CD4-positive, alpha-beta T cell (primary cell): Measurements from ENCODE around the gene SLC22A5. TPM values are rescaled to one million over a fixed set of nuclear protein-coding genes. Genes with fewer than 3 reads are reported as not detected.

Experiments
- ATAC-seq: fragments of 200-7000 bp; cut with Tn5 transposase; one replicate; pipeline ENCODE4 v1.10.0; 2022; ENCODE audit warnings: mild to moderate bottlenecking; ENCODE audit not compliant: poor library complexity
- CTCF ChIA-PET: fragments of 350-600 bp; sonication (Branson Sonifier 250); formaldehyde crosslinking; loops from one replicate; lab custom pipeline; 2021; ENCODE audit warnings: antibody characterized with exemption, inconsistent platforms; lab: Charles Lee
- POLR2A ChIA-PET: fragments of 350-600 bp; sonication (Branson Sonifier 250); formaldehyde crosslinking; loops from one replicate; lab custom pipeline; 2021; ENCODE audit warnings: antibody characterized with exemption, inconsistent platforms; lab: Charles Lee
- DNase-seq, 14 experiments: peaks; one replicate each; pipeline ENCODE4 v3.0.0-alpha.2; 2013 to 2020; ENCODE audit warnings: mixed read lengths in 2 of 14
- H3K27ac ChIP-seq, 2 donors: one replicate each; pipeline versions ENCODE4 v1.5.1 to v1.7.0; 2013; ENCODE audit warnings: low read length in 2 of 2, low read depth in 1 of 2, mild to moderate bottlenecking in 1 of 2
- H3K27me3 ChIP-seq, 2 experiments: 1 replicate in 1 of 2; 2 replicates in 1 of 2; pipeline versions ENCODE4 v1.6.1 to v1.7.0; 2013; ENCODE audit warnings: low read length in 2 of 2, control low read depth in 1 of 2, mild to moderate bottlenecking in 1 of 2, moderate library complexity in 1 of 2; ENCODE audit not compliant: insufficient read depth in 2 of 2, control insufficient read depth in 1 of 2
- H3K36me3 ChIP-seq: one replicate; pipeline ENCODE4 v1.6.1; 2013; ENCODE audit warnings: low read length, control low read depth; ENCODE audit not compliant: insufficient read depth
- H3K4me1 ChIP-seq: one replicate; pipeline ENCODE4 v1.6.1; 2013; ENCODE audit warnings: low read length, control low read depth; ENCODE audit not compliant: insufficient read depth
- H3K4me3 ChIP-seq: one replicate; pipeline ENCODE4 v1.5.1; 2013; ENCODE audit warnings: mild to moderate bottlenecking, low read length, moderate library complexity
- H3K9me3 ChIP-seq, 2 experiments: 1 replicate in 1 of 2; 2 replicates in 1 of 2; pipeline versions ENCODE4 v1.6.1 to v1.7.0; 2013; ENCODE audit warnings: low read length in 2 of 2, mild to moderate bottlenecking in 2 of 2, control low read depth in 1 of 2, moderate library complexity in 1 of 2; ENCODE audit not compliant: control insufficient read depth in 1 of 2, insufficient read depth in 1 of 2
- H3K27ac Mint-ChIP-seq: one replicate; pipeline ENCODE4 v1.8.0; 2020; ENCODE audit warnings: mixed read lengths
- H3K27me3 Mint-ChIP-seq: one replicate; pipeline ENCODE4 v1.8.0; 2021; ENCODE audit warnings: mixed read lengths
- H3K36me3 Mint-ChIP-seq: one replicate; pipeline ENCODE4 v1.8.0; 2021; ENCODE audit warnings: low read depth, mixed read lengths
- H3K4me1 Mint-ChIP-seq: one replicate; pipeline ENCODE4 v1.8.0; 2021; ENCODE audit warnings: low read depth, mixed read lengths
- H3K4me3 Mint-ChIP-seq: one replicate; pipeline ENCODE4 v1.8.0; 2020; ENCODE audit warnings: mild to moderate bottlenecking, mixed read lengths
- H3K9me3 Mint-ChIP-seq: one replicate; pipeline ENCODE4 v1.8.0; 2020; ENCODE audit warnings: mixed read lengths
- intact Hi-C, 2 experiments: fragments of 100-400 bp; cut with DNase I in 1 of 2; cut with micrococcal nuclease in 1 of 2; formaldehyde crosslinking; loops; one replicate each; pipeline versions ENCODE4 v1.15.1 to v1.9.0; 2023 to 2025; cut with DNase I, micrococcal nuclease
- total RNA-seq, 174 experiments: library from RNA in 2 of 174; stranded (reverse) in 2 of 174; gene quantifications; one replicate each; pipeline ENCODE4 v1.2.3 and lab custom pipeline; 2021 to 2026
- TF ChIP-seq, protein P1 (sequence below): fragments of 200-600 bp; IDR thresholded peaks from one replicate; pipeline ENCODE4 v1.8.0; 2022; ENCODE audit warnings: antibody characterized with exemption, mild to moderate bottlenecking

Gene SLC22A5
- total RNA-seq, 2 experiments from 2014 or later: 4.3 to 4.5 TPM

DNA sequence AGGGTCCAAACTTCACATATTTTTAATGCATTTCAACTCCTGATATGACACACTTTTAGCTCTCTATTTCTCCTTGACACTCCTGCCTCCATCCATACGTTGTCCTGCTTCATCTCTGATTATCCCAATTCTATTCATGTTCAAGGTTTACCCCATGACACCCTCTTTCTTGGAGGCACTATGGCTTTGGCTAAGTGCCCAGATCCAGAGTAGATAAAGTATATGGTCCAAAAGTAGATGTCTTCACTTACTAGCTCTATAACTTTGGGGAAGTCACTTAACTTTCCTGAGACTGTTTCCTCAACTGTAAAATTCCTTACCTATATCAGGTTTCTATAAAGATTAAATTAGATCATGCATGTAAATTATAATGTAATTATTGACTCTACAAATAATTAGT is 36.1 kb downstream of the SLC22A5 start:
- H3K27ac ChIP-seq: peak overlapping the region in 1 of 2 donors; percentile 98

DNA sequence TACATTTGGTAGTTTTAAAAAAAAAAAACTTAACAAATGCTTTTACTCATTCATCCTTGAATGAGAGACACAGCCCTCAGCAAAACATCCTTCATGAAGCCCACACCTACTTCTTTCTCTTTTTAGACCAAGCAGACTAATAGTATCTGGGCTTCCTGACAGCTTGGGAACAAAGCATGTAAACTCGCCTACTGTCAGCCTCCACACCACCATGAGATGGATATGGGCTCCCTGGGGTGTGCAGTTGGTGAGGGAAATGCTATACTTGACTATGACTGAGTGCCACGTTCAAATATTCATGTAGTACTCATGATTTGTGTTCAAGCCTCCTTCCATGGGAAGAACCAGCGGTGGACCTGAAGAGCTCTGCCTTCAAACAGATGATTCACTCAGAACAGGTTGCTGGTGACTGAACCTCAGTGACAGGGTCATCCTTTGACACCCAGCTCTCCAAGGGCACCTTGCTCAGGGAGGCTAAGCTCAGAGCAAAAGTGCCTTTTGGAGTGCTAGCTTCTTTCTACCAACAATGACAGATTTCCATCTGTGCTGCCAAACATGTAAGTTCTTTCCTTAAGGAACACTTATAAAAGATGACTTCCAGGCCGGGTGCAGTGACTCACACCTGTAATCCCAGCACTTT is 36.8 kb downstream of the SLC22A5 start:
- no peak overlapping the region for H3K4me3 ChIP-seq
- H3K4me1 ChIP-seq: peaks cover 49% of the 10 kb centered on the region
- H3K27me3 Mint-ChIP-seq: no peaks in the 10 kb centered on the region
- intact Hi-C loops: no loop called here
- ChIA-PET CTCF (interaction anchor here (0.6 to 2.2 kb wide), 3 partner anchors 61 to 95 kb away, joined by 3 to 6 read pairs (median 3); no protein-coding TSS in a partner anchor), POLR2A (interaction anchor here (0.7 to 8.6 kb wide), 9 partner anchors 12 to 88 kb away, joined by 3 to 446 read pairs (median 4); partner anchors contain the start of gene IRF1)
- H3K9me3 ChIP-seq: no peaks in the 10 kb centered on the region
- H3K9me3 Mint-ChIP-seq: no peaks in the 10 kb centered on the region
- TF ChIP-seq, protein P1, sequence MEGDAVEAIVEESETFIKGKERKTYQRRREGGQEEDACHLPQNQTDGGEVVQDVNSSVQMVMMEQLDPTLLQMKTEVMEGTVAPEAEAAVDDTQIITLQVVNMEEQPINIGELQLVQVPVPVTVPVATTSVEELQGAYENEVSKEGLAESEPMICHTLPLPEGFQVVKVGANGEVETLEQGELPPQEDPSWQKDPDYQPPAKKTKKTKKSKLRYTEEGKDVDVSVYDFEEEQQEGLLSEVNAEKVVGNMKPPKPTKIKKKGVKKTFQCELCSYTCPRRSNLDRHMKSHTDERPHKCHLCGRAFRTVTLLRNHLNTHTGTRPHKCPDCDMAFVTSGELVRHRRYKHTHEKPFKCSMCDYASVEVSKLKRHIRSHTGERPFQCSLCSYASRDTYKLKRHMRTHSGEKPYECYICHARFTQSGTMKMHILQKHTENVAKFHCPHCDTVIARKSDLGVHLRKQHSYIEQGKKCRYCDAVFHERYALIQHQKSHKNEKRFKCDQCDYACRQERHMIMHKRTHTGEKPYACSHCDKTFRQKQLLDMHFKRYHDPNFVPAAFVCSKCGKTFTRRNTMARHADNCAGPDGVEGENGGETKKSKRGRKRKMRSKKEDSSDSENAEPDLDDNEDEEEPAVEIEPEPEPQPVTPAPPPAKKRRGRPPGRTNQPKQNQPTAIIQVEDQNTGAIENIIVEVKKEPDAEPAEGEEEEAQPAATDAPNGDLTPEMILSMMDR: no peak
- H3K27ac Mint-ChIP-seq: peak overlapping the region; percentile 98
- peak overlapping the region in 1 of 2 donors; percentile 98 for H3K27ac ChIP-seq
- H3K36me3 Mint-ChIP-seq: peaks cover 7% of the 10 kb centered on the region
- peak overlapping the region; percentile 0 for H3K4me3 Mint-ChIP-seq
- no peaks in the 10 kb centered on the region for H3K27me3 ChIP-seq
- ATAC-seq (no peak), DNase-seq (peak in 1 of 14 experiments; percentile 39)
- H3K36me3 ChIP-seq: no peaks in the 10 kb centered on the region
- H3K4me1 Mint-ChIP-seq: peaks cover 74% of the 10 kb centered on the region

More for the DNA sequence above, 36.1 kb downstream of the SLC22A5 start:
- CTCF ChIA-PET: interaction anchor here (2.2 kb wide), 1 partner anchor 61 kb away, joined by 6 read pairs; no protein-coding TSS in a partner anchor
- Mint-ChIP-seq H3K4me3 (no peak overlapping the region), H3K4me1 (peaks cover 79% of the 10 kb centered on the region), H3K36me3 (peaks cover 5% of the 10 kb centered on the region), H3K9me3 (no peaks in the 10 kb centered on the region), H3K27me3 (no peaks in the 10 kb centered on the region), H3K27ac (peak overlapping the region; percentile 98)
- TF ChIP-seq, protein P1: no peak
- peaks cover 46% of the 10 kb centered on the region for H3K4me1 ChIP-seq
- no peaks in the 10 kb centered on the region for H3K27me3 ChIP-seq
- POLR2A ChIA-PET: interaction anchor here (0.7 to 8.6 kb wide), 6 partner anchors 12 to 88 kb away, joined by 3 to 446 read pairs (median 5); partner anchors contain the start of gene IRF1
- H3K9me3 ChIP-seq: no peaks in the 10 kb centered on the region
- no peak overlapping the region for H3K4me3 ChIP-seq
- intact Hi-C loops: no loop called here
- H3K36me3 ChIP-seq: no peaks in the 10 kb centered on the region
- no peak for DNase-seq
- no peak for ATAC-seq

DNA sequence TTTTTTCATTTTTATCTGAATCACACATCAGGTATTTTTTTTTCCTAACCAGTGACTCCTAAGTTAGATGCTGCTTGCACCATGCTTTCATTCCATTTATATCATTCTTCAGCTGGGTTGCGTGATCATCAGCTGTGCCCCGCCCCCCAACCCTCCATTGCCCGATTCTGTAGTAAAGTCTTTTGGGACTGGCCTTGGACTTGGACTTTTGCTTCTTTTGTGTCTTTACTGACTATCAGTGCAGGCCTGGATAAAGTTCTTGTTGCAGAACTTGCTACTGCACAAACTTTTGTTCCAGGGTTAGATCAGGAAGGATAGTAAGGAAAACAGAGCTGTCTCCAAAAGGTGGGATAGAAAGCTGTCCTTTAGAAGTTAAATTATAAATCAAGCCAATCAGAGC is 38.5 kb downstream of the SLC22A5 start:
- Mint-ChIP-seq H3K27me3 (no peaks in the 10 kb centered on the region), H3K4me1 (peaks cover 80% of the 10 kb centered on the region), H3K36me3 (peaks cover 24% of the 10 kb centered on the region), H3K4me3 (peak overlapping the region; percentile 18), H3K27ac (peak overlapping the region; percentile 98), H3K9me3 (no peaks in the 10 kb centered on the region)
- intact Hi-C loops: no loop called here
- H3K9me3 ChIP-seq: no peaks in the 10 kb centered on the region
- H3K27me3 ChIP-seq: no peaks in the 10 kb centered on the region
- no peak overlapping the region for H3K4me3 ChIP-seq
- ATAC-seq: no peak
- H3K36me3 ChIP-seq: no peaks in the 10 kb centered on the region
- H3K27ac ChIP-seq: peak overlapping the region; percentile 98
- ChIA-PET CTCF (interaction anchor here (0.8 to 1.5 kb wide), 5 partner anchors 13 to 93 kb away, joined by 3 to 6 read pairs (median 3); no protein-coding TSS in a partner anchor), POLR2A (interaction anchor here (7.8 to 8.6 kb wide), 2 partner anchors 71 to 86 kb away, joined by 168 to 446 read pairs; partner anchors contain the start of gene IRF1)
- TF ChIP-seq, protein P1: no peak
- peaks cover 58% of the 10 kb centered on the region for H3K4me1 ChIP-seq
- no peak for DNase-seq
